Non-pigmented ciliary epithelial cell (primary cell): ENCODE measurements around the gene LRRC14B.

ENCODE experiments used
- DNase-seq: peaks from one replicate; pipeline ENCODE4 v3.0.0-alpha.2; 2010; ENCODE audit warnings: low read depth

The LRRC14B gene

DNA sequence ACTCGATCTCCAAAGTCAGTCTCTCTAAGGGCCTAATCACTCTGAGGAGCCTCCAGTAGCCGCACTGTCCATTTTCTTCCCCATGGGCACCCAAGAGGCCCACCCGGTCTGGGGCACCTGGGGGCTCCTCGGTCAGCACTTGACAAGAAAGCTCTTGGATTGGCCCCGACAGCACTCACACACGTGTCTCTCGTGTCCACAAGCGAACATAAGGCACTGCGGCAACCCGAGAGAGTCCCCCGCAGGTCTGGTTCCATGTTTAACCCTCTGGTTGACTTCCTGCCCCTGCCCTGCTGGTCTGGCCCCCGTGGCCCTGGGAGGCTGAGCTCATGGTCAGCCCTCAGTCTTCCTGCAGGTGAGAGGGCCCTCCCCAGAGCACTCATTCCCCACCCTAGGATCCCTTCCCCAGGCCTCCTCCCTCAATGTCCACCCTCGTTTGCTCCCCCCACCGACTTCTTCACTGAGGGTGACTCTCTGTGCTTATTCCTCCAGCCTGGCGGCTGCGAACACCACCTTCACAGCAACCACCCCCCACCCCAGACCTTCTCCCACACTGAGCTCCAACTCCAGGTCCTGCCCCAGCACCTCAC lies 16.3 kb upstream of the LRRC14B start:
- DNase-seq: no peak

DNA sequence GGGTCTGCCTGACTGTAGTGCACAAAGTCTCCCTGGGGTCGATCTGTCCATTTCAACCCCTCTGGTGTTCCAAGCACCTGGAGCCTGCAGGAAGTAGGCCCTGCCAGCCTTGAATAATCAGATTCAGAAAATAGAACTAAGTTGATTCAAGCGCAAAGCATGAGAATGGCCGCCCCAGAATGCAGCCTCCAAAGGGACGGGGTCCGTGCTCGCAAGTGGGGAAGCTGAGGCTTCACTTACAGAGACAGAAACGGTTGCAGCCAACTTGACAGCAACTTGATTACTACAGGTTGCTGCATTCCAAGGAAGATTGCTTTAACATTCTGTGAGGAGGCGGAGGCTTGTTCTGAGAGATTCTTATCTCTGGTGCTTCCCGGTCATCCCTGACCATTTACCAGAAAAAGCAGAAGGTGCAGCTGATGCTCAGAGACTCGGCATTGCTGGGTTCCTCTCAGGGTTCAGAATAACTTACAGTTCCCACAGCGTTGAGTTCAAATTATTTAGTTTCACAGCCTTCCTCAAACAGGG lies 14.9 kb upstream of the LRRC14B start:
- no peak for DNase-seq

DNA sequence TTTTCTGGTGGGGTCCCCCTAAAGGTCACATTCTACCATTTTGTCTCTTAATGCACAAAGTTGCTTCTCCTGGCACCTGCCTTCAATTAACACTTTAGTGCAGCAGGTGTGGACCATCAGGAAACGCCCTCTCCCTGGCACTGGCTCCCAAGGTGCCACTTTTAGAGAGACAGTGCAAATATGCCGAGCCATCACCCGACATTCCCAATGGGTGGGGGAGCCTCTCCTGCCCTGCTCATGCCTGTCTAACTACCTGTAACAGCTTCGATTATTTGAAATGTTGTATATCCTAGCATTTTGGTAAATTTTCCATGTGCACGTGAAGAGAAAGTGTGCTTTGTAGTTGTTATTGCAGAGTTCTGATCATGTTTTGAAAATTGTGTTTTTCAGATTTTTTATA lies 13.2 kb upstream of the LRRC14B start:
- no peak for DNase-seq

DNA sequence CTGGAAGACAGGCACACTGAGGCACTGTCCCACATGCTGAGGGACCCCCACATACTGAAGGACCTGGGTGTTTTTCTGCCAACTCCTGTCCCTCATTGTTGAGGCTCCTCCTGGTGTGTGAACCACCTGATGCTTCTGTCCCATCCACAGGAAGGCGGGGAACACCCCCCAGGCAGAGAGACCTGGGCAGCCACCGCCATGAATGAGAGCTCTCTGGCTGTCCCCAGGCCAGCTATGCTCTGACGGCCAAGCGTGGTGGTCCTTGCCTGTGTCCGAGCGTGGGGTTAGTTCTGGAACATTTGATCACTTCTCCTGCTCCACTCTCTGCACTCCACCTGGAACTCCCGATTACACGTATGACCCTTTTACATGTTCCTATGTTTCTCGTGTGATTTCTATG lies 11.9 kb upstream of the LRRC14B start:
- DNase-seq: no peak

DNA sequence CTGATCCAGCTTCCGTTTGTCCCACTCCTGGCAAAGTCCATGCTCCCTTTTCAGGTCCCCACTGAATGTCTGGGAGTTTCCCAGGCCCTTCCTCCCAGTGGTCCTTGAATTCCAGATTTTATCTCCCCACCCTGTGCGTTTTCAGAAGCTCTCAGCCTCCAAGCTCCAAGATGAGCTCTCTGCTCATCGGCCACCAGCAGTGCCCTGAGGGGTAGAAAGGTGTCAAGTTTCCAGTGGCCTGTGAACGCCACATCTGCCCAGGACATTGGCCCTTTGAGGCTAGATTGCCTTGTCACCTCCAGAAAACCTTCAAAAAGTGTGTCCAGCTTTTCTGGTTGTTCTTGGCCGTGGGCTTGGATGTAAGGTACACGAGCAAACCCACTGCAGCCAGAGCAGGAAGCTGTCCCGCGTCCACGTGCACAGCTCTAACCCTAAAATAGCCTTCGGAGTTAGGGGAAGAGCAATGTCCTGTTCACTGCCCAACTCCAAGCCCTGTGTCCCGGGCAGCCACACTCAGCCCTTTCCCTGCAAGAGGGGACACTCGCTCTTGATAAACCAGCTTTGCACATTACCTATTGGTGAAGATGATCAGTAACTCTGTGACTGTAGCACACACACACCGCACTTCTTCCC lies 10.9 kb upstream of the LRRC14B start:
- DNase-seq: no peak

DNA sequence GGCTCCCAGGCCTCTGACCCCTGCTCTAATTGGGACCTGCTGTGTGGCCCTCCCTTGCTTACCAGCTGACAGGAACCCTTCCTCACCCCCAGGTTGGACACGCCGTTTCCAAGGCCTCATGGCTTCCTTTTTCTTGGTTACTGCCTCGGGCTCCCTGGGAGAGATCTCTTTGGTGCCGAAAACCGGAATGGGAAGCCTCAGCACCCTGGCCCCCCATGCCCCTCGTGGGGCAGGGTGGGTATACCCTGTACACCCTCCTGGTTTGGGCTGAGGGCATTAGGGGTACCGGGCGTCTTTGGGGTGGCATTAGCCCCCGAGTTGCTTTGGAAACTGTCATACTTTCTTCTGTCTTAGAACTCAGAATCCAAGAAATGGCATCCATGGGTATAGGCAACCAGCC lies 10.1 kb upstream of the LRRC14B start:
- no peak for DNase-seq

GRCh38 chr5:181566-181965 lies 9.7 kb upstream of the LRRC14B start:
- no peak for DNase-seq

- DNase-seq: no peak
Observed at GRCh38 chr5:182126-182525, 9.2 kb upstream of the LRRC14B start.

- DNase-seq: no peak
Observed at GRCh38 chr5:184471-184870, 6.8 kb upstream of the LRRC14B start.

- DNase-seq: no peak
Observed at GRCh38 chr5:185095-186070, 5.9 kb upstream of the LRRC14B start.

DNA sequence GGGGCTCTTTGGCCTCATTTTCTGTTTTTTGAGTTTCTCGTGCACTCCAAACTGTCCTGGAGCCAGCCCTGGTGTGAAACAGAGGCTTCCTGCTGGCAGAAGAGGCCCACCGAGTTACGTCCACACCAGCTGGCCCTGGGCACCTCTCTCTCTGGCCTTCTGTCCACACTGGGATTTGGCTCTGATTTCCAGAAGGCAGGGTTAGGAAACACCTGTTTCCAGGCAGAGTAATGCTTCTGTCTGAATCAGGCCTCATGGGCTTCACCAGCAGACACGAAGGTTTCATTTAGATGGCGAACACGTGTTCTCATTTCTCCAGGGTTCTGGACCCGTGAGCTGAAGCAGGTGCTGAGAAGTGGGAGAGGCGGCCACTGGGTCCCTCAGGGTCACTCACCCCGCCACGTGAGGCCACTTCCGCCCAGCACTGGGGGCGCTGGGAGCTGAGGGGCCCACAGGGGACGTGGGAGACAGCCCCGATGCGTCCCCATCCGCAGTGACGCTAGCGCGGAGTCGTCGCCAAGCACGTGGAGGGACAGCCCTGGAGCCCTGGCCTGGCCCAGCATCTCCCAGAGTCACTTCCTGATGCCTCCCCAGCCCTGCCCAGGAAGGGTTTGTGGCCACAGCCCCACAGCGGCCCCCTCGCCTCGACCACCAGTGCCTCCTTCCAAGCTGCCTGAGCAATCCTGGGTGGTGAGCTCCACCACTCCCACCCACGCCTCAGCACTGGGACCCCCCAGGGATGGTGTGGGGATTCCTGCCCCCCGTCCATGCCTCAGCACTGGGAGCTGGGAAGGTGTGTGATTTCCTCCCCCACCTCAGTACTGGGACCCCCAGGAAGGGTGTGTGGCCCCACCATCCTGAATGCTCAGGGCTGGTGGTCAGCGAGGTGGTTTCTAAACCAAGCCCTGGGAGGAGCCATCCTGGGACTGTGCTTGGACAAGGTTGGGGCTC lies 4.9 kb upstream of the LRRC14B start:
- DNase-seq: no peak

DNA sequence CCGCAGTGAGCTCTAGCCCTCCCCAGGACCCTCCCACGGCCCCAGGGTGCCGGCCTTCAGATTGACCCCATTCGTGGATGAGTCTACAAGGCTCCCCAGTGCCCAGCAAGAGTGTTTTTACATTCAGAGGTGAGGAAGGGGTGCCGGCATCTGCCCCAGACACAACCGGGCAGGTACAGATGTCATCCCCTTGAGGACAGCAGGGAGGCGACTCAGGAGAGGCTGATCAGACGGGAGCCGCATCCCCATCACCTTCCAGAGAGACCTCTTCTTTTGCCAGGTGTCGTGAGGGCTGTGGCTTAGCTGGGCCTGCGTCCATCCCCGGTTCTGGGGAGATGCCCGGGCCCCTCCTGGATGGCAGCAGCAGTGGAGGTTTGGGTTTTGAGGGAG lies 4.3 kb upstream of the LRRC14B start:
- DNase-seq: no peak

- no peak for DNase-seq
Observed at GRCh38 chr5:187617-188451, 3.5 kb upstream of the LRRC14B start.

GRCh38 chr5:188488-189481 lies 2.5 kb upstream of the LRRC14B start:
- DNase-seq: peak; percentile 30

GRCh38 chr5:189486-189885 lies 1.8 kb upstream of the LRRC14B start:
- no peak for DNase-seq

- DNase-seq: no peak
Observed at GRCh38 chr5:189976-190365, 1.3 kb upstream of the LRRC14B start.

- no peak for DNase-seq
Observed at GRCh38 chr5:190366-191035, 794 bp upstream of the LRRC14B start.

DNA sequence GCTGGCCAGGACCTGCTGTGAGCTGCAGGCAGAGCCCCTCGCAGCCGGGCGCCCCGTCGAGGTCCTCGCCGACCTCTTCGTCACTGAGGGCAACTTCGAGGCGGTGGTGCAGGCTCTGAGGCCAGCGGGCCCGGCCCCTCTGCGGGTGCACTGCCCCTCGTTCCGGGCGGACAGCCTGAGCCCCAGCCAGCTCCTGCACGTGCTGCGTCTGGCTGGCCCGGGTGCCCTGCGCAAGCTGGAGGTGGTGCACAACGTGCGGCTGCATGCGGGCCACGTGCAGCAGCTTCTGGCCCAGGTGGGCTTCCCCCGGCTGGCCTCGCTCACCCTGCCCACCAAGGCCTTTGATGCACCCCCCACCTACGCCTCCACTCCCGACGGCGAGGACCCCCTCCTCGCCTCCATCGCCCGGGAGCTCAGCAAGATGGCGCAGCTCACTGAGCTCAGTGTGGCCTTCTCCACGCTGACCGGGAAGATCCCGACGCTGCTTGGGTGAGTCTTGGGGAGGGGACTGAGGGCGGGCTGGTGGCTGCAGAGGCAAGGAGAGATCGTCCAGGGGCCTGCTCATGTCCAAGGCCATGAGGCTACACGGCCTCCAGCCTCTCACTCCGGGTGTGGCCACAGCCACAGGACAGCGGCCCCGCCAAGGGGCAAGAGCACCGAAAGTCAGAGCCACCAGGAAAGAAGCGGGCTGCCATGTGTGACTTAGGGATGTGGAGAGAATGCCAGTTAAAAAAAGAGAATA lies 825 bp downstream of the LRRC14B start:
- no peak for DNase-seq

DNA sequence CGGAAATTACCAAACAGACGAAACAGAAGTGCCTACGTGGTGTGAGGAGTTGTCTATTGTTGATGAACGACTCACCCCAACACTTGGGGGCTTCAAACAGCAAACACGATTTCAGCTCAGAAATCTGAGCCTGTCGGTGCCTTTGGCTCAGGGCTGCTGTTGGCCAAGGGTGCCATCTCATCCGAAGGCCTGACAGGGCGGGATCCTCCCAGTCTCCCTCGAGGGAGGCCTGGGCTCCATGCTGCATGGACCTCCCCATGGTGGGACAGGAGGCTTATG lies 1.3 kb downstream of the LRRC14B start:
- DNase-seq: no peak
